SK-N-SH (cell line): ENCODE measurements around the gene NHS.

ENCODE experiments used
- CHD2 ChIP-seq: fragments of 150-350 bp; IDR thresholded peaks from 2 replicates; pipeline ENCODE4 v1.6.1; 2018; ENCODE audit warnings: low read length; ENCODE audit not compliant: partially characterized antibody
- EP300 ChIP-seq, 2 experiments: IDR thresholded peaks; 2 replicates each; pipeline versions ENCODE4 v1.4.0 to v1.6.1; 2012; ENCODE audit warnings: borderline replicate concordance in 1 of 2, low read depth in 1 of 2, low read length in 1 of 2
- POLR2AphosphoS5 ChIP-seq: IDR thresholded peaks from 2 replicates; pipeline ENCODE4 v1.6.1; 2012; ENCODE audit warnings: low read depth, low read length
- RAD21 ChIP-seq: IDR thresholded peaks from 2 replicates; pipeline ENCODE4 v1.6.1; 2012; ENCODE audit warnings: mild to moderate bottlenecking, low read length
- RFX5 ChIP-seq: IDR thresholded peaks from 2 replicates; pipeline ENCODE4 v1.6.1; 2012; ENCODE audit warnings: mild to moderate bottlenecking, improper control_type of control experiment, low read length
- RXRA ChIP-seq: IDR thresholded peaks from 2 replicates; pipeline ENCODE4 v1.4.0; 2012; ENCODE audit warnings: low read depth, mild to moderate bottlenecking, borderline replicate concordance
- TAF1 ChIP-seq: IDR thresholded peaks from 2 replicates; pipeline ENCODE4 v1.6.1; 2012; ENCODE audit warnings: low read depth, mild to moderate bottlenecking, low read length, moderate library complexity, borderline replicate concordance
- TCF12 ChIP-seq: IDR thresholded peaks from 2 replicates; pipeline ENCODE4 v1.4.0; 2012
- YY1 ChIP-seq: IDR thresholded peaks from 2 replicates; pipeline ENCODE4 v1.4.0; 2012; ENCODE audit warnings: low read depth, mild to moderate bottlenecking
- TF ChIP-seq, protein P1 (sequence below): fragments of 200-600 bp; sonication (generic); IDR thresholded peaks from 2 replicates; pipeline ENCODE4 v1.6.1; 2017; ENCODE audit warnings: antibody characterized with exemption, mild to moderate bottlenecking, moderate library complexity

DNA sequence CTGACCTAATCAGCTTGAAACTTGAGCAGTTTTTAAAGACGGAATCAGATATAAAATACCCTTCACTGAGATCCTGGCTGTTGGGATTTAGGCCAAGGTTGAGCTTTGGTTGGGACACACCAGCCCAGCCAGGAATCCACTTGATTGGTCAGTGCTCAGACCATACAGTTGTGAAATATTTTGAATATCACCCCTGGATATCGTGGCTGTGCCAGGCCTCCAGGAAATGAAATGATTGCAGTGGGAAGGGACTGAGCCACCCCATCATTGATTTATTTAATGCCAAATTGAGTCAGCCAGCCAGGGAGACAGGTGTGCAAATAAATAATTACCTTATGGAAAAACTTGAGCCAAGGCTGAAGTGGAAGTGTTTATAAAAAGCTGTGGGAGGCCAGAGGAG is 233.9 kb downstream of the NHS start:
- no peak for TF ChIP-seq TCF12
- TF ChIP-seq, protein P1, sequence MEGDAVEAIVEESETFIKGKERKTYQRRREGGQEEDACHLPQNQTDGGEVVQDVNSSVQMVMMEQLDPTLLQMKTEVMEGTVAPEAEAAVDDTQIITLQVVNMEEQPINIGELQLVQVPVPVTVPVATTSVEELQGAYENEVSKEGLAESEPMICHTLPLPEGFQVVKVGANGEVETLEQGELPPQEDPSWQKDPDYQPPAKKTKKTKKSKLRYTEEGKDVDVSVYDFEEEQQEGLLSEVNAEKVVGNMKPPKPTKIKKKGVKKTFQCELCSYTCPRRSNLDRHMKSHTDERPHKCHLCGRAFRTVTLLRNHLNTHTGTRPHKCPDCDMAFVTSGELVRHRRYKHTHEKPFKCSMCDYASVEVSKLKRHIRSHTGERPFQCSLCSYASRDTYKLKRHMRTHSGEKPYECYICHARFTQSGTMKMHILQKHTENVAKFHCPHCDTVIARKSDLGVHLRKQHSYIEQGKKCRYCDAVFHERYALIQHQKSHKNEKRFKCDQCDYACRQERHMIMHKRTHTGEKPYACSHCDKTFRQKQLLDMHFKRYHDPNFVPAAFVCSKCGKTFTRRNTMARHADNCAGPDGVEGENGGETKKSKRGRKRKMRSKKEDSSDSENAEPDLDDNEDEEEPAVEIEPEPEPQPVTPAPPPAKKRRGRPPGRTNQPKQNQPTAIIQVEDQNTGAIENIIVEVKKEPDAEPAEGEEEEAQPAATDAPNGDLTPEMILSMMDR: no peak
- no peak for TF ChIP-seq YY1
- no peak for TF ChIP-seq CHD2
- TF ChIP-seq TAF1: no peak
- TF ChIP-seq EP300 (IDR thresholded peaks at IDR 0.05; ENCODE audit: borderline replicate concordance in 1 of 2, low read depth in 1 of 2, low read length in 1 of 2): no peak
- no peak for TF ChIP-seq RFX5
- TF ChIP-seq RXRA: no peak
- no peak for TF ChIP-seq RAD21
- no peak for TF ChIP-seq POLR2AphosphoS5
